KMS-11 (cell line): ENCODE data around the gene C15orf62.

Experiments
- H2AFZ ChIP-seq: fragments of 200-600 bp; sonication (generic); 2 replicates; pipeline ENCODE4 v1.6.1; 2016; ENCODE audit warnings: antibody characterized with exemption, mixed run types, low read depth
- H3K27ac ChIP-seq: fragments of 200-600 bp; sonication (generic); 2 replicates; pipeline ENCODE4 v1.6.1; 2016; ENCODE audit warnings: mild to moderate bottlenecking, mixed run types
- H3K27me3 ChIP-seq: fragments of 200-600 bp; sonication (generic); 2 replicates; pipeline ENCODE4 v1.6.1; 2017; ENCODE audit warnings: mild to moderate bottlenecking, low read depth, mixed run types, moderate library complexity; ENCODE audit not compliant: insufficient read depth
- H3K36me3 ChIP-seq: fragments of 200-600 bp; sonication (generic); 2 replicates; pipeline ENCODE4 v1.6.1; 2017; ENCODE audit warnings: mild to moderate bottlenecking, mixed run types; ENCODE audit not compliant: insufficient read depth
- H3K4me1 ChIP-seq: fragments of 200-600 bp; sonication (generic); 2 replicates; pipeline ENCODE4 v1.6.1; 2016; ENCODE audit warnings: mild to moderate bottlenecking, low read depth, mixed run types; ENCODE audit not compliant: poor library complexity, severe bottlenecking
- H3K4me2 ChIP-seq: fragments of 200-600 bp; sonication (generic); 2 replicates; pipeline ENCODE4 v1.7.0; 2016; ENCODE audit warnings: mild to moderate bottlenecking, mixed run types
- H3K4me3 ChIP-seq: fragments of 200-600 bp; sonication (generic); IDR thresholded peaks from 2 replicates; pipeline ENCODE4 v1.6.1; 2017; ENCODE audit warnings: low read depth, low read length, mixed read lengths; ENCODE audit not compliant: insufficient read depth
- H3K79me2 ChIP-seq: fragments of 200-600 bp; sonication (generic); 2 replicates; pipeline ENCODE4 v1.6.1; 2016; ENCODE audit warnings: low read depth, mixed run types; ENCODE audit not compliant: insufficient read depth
- H3K9ac ChIP-seq: fragments of 200-600 bp; sonication (generic); 2 replicates; pipeline ENCODE4 v1.6.1; 2016; ENCODE audit warnings: mild to moderate bottlenecking, mixed run types
- H4K20me1 ChIP-seq: fragments of 200-600 bp; sonication (generic); 2 replicates; pipeline ENCODE4 v1.6.1; 2016; ENCODE audit warnings: mild to moderate bottlenecking, mixed run types; ENCODE audit not compliant: insufficient read depth
- CTCF ChIP-seq: fragments of 200-600 bp; sonication (generic); conservative IDR thresholded peaks from 2 replicates; pipeline ENCODE4 v1.6.1; 2017; ENCODE audit warnings: low read depth, mild to moderate bottlenecking, antibody characterized with exemption, low read length, moderate library complexity, mixed read lengths

Gene C15orf62

GRCh38 chr15:40772014-40772413 is 2.2 kb downstream of the C15orf62 start:
- Histone ChIP-seq H3K79me2 (no peaks in the 10 kb centered on the region), H3K4me1 (peaks cover 12% of the 10 kb centered on the region), H3K9ac (no peak overlapping the region), H3K4me3 (no peak overlapping the region), H4K20me1 (no peaks in the 10 kb centered on the region), H3K27me3 (no peaks in the 10 kb centered on the region), H2AFZ (no peak overlapping the region), H3K36me3 (no peaks in the 10 kb centered on the region), H3K4me2 (no peak overlapping the region), H3K27ac (no peak overlapping the region)
- TF ChIP-seq CTCF, result no peak

- Histone ChIP-seq H3K79me2 (no peaks in the 10 kb centered on the region), H3K36me3 (no peaks in the 10 kb centered on the region), H4K20me1 (no peaks in the 10 kb centered on the region), H3K27me3 (no peaks in the 10 kb centered on the region), H3K4me3 (no peak overlapping the region), H3K4me1 (peaks cover 22% of the 10 kb centered on the region), H3K4me2 (no peak overlapping the region), H2AFZ (no peak overlapping the region), H3K9ac (no peak overlapping the region), H3K27ac (no peak overlapping the region)
- TF ChIP-seq CTCF, result no peak
These were observed 3.7 kb downstream of the C15orf62 start for GRCh38 chr15:40773496-40773895.

- no peak overlapping the region for H2AFZ ChIP-seq
- no peak overlapping the region for H3K9ac ChIP-seq
- peaks cover 23% of the 10 kb centered on the region for H3K4me1 ChIP-seq
- no peak overlapping the region for H3K4me3 ChIP-seq
- no peaks in the 10 kb centered on the region for H3K27me3 ChIP-seq
- no peaks in the 10 kb centered on the region for H4K20me1 ChIP-seq
- H3K4me2 ChIP-seq, result no peak overlapping the region
- H3K36me3 ChIP-seq, result no peaks in the 10 kb centered on the region
- TF ChIP-seq CTCF, result no peak
- H3K27ac ChIP-seq, result no peak overlapping the region
- H3K79me2 ChIP-seq, result no peaks in the 10 kb centered on the region
These were observed 4.1 kb downstream of the C15orf62 start for GRCh38 chr15:40773902-40774301.

- no peak overlapping the region for H3K27ac ChIP-seq
- no peaks in the 10 kb centered on the region for H3K79me2 ChIP-seq
- H4K20me1 ChIP-seq, result no peaks in the 10 kb centered on the region
- no peaks in the 10 kb centered on the region for H3K36me3 ChIP-seq
- H3K27me3 ChIP-seq, result no peaks in the 10 kb centered on the region
- no peak overlapping the region for H3K9ac ChIP-seq
- H3K4me1 ChIP-seq, result peaks cover 29% of the 10 kb centered on the region
- no peak overlapping the region for H3K4me3 ChIP-seq
- TF ChIP-seq CTCF, result no peak
- H3K4me2 ChIP-seq, result no peak overlapping the region
- no peak overlapping the region for H2AFZ ChIP-seq
These were observed 5.2 kb downstream of the C15orf62 start for GRCh38 chr15:40775007-40775406.
